ENCODE data around the gene CCR3.

DNA sequence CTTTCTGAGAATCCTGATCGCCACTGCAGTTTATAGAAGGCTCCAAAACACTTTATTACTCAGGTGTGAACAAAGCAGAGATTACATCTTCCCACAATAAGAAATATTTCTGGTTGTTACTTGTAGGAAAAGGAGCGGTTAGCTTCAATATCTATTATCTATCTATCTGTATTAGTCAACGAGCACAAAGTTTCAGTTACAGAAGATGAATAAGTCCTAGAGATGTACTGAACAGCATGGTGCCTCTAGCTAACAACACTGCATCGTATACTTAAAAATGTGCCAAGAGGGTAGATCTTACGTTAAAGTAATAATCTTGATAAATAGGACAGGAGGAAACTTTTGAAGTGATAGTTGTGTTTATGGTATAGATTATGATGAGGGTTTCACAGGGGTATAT is 10.9 kb upstream of the CCR3 start:
- TF ChIP-seq POLR2A (IDR thresholded peaks at IDR 0.05), result no peak
- TF ChIP-seq, protein P1, sequence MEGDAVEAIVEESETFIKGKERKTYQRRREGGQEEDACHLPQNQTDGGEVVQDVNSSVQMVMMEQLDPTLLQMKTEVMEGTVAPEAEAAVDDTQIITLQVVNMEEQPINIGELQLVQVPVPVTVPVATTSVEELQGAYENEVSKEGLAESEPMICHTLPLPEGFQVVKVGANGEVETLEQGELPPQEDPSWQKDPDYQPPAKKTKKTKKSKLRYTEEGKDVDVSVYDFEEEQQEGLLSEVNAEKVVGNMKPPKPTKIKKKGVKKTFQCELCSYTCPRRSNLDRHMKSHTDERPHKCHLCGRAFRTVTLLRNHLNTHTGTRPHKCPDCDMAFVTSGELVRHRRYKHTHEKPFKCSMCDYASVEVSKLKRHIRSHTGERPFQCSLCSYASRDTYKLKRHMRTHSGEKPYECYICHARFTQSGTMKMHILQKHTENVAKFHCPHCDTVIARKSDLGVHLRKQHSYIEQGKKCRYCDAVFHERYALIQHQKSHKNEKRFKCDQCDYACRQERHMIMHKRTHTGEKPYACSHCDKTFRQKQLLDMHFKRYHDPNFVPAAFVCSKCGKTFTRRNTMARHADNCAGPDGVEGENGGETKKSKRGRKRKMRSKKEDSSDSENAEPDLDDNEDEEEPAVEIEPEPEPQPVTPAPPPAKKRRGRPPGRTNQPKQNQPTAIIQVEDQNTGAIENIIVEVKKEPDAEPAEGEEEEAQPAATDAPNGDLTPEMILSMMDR (IDR thresholded peaks at IDR 0.05), result no peak
